DMS79 treated with DMSO at 0.1 percent for 48 hours (cell line): ENCODE data around the gene EPB41.

Experiments used
- DNase-seq: peaks from one replicate; lab custom pipeline; 2025; lab: John Stamatoyannopoulos, UW

The EPB41 gene

GRCh38 chr1:28891256-28891655, 23.1 kb upstream of the EPB41 start:
- DNase-seq = no peak

GRCh38 chr1:28893403-28894102, 20.8 kb upstream of the EPB41 start:
- no peak for DNase-seq

GRCh38 chr1:28894785-28895184, 19.6 kb upstream of the EPB41 start:
- DNase-seq = no peak

- DNase-seq = no peak
Measured at GRCh38 chr1:28895896-28896608, 18.3 kb upstream of the EPB41 start.

GRCh38 chr1:28896609-28896986, 17.8 kb upstream of the EPB41 start:
- DNase-seq = no peak

GRCh38 chr1:28897789-28898188, 16.6 kb upstream of the EPB41 start:
- DNase-seq = no peak

- peak; percentile 17 for DNase-seq
Measured at GRCh38 chr1:28898405-28898881, 15.9 kb upstream of the EPB41 start.

GRCh38 chr1:28899267-28899666, 15.1 kb upstream of the EPB41 start:
- DNase-seq = no peak

GRCh38 chr1:28900562-28900961, 13.8 kb upstream of the EPB41 start:
- DNase-seq = no peak

- no peak for DNase-seq
Measured at GRCh38 chr1:28902738-28903137, 11.6 kb upstream of the EPB41 start.

GRCh38 chr1:28905921-28906666, 8.3 kb upstream of the EPB41 start:
- no peak for DNase-seq

GRCh38 chr1:28909198-28909597, 5.2 kb upstream of the EPB41 start:
- no peak for DNase-seq

GRCh38 chr1:28910379-28911115, 3.8 kb upstream of the EPB41 start:
- DNase-seq = no peak

- peak; percentile 46 for DNase-seq
Measured at GRCh38 chr1:28913786-28914227, 562 bp upstream of the EPB41 start.

- peak; percentile 70 for DNase-seq
Measured at GRCh38 chr1:28915031-28915895, 894 bp downstream of the EPB41 start.

GRCh38 chr1:28917757-28918118, 3.4 kb downstream of the EPB41 start:
- no peak for DNase-seq

- DNase-seq = no peak
Measured at GRCh38 chr1:28921286-28921869, 7.0 kb downstream of the EPB41 start.

- no peak for DNase-seq
Measured at GRCh38 chr1:28925350-28925891, 11.1 kb downstream of the EPB41 start.

GRCh38 chr1:28926629-28927265, 12.4 kb downstream of the EPB41 start:
- peak; percentile 25 for DNase-seq

- no peak for DNase-seq
Measured at GRCh38 chr1:28927266-28927647, 12.9 kb downstream of the EPB41 start.
